ENCODE results near the gene ADPRHL1. TPM values are rescaled to one million over a fixed set of nuclear protein-coding genes. Genes with fewer than 3 reads are reported as not detected.
"Not testable (repeated sequence)": the region's sequence is repeated elsewhere in the genome, so short reads cannot be mapped to it uniquely, and the experiment has no call there.

The ADPRHL1 gene
- polyA plus RNA-seq, 3 donors, result 0.15 to 0.52 (median 0.27) TPM

DNA sequence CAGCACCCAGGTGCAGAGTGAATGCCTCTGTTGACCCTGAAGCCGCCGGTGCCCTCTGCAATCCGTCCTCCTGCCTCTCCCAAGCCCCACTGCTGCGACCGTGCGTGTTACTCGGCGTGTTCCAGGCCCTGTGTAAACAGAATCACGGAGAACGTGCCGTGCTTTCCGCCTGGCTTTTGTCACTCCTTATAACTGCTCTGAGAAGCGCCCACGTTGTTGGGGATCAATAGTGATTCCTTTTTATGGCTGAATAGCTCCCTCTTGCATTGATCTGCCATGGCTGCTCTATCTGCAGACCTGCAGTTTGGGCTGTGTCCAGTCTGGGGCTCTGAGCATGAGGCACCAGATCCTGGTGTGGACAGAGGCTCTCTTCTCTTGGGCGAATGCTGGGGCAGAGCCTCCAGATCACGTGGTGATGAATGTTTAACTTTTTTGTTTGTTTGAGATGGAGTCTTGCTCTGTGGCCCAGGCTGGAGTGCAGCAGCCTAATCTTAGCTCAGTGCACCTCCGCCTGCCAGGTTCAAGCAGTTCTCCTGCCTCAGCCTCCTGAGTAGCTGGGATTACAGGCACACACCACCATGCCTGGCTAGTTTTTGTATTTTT lies 15.8 kb downstream of the ADPRHL1 start:
- Mint-ChIP-seq H3K4me3 (no peak overlapping the region), H3K36me3 (peaks cover under 1 to 1% of the 10 kb centered on the region in 2 donors)

DNA sequence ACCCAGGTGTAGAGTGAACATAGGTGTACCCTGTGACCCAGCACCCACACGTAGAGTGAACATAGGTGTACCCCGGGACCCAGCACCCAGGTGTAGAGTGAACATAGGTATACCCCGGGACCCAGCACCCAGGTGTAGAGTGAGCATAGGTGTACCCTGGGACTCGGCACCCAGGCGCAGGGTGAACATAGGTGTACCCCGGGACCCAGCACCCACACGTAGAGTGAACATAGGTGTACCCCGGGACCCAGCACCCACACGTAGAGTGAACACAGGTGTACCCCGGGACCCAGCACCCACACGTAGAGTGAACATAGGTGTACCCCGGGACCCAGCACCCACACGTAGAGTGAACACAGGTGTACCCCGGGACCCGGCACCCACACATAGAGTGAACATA lies 16.4 kb downstream of the ADPRHL1 start:
- not testable (repeated sequence) for H3K36me3 Mint-ChIP-seq

More for the DNA sequence above, 15.8 kb downstream of the ADPRHL1 start:
- H3K27me3 Mint-ChIP-seq (ENCODE audit: low read depth in 3 of 3), result peaks cover 0 to 3% (median 2%) of the 10 kb centered on the region in 3 donors
- Histone ChIP-seq H3K27ac (ENCODE audit: low read depth in 1 of 2, low read length in 2 of 2) (no peak overlapping the region), H4K20me1 (ENCODE audit: insufficient read depth, low read length) (no peaks in the 10 kb centered on the region), H3K79me2 (ENCODE audit: insufficient read depth, low read length) (no peaks in the 10 kb centered on the region), H3K4me2 (replicated peaks; ENCODE audit: extremely low read depth, low read length, poor library complexity, severe bottlenecking) (no peak overlapping the region), H3K36me3 (replicated peaks in 1 of 2; ENCODE audit: control insufficient read depth in 1 of 2, insufficient read depth in 2 of 2, low read length in 2 of 2) (no peaks in the 10 kb centered on the region), H3K9ac (ENCODE audit: insufficient read depth, low read length, poor library complexity, severe bottlenecking) (no peak overlapping the region), H3K9me3 (replicated peaks in 1 of 2; ENCODE audit: control insufficient read depth in 1 of 2, insufficient read depth in 1 of 2, low read length in 2 of 2) (peaks cover 0 to 9% of the 10 kb centered on the region in 2 donors), H3K27me3 (ENCODE audit: control insufficient read depth in 2 of 2, insufficient read depth in 2 of 2, low read length in 2 of 2) (no peaks in the 10 kb centered on the region), H3K4me3 (replicated peaks in 1 of 3; ENCODE audit: low read depth in 2 of 3, low read length in 3 of 3) (no peak overlapping the region), H2AFZ (ENCODE audit: insufficient read depth, low read depth, low read length, poor library complexity, severe bottlenecking) (no peak overlapping the region), H3K4me1 (ENCODE audit: control insufficient read depth in 1 of 2, insufficient read depth in 2 of 2, low read length in 2 of 2) (no peaks in the 10 kb centered on the region)
- H3K27ac Mint-ChIP-seq, result peak overlapping the region in 6 of 7 donors; percentile 13 to 83 (median 44)
- intact Hi-C loops (cut with micrococcal nuclease), result no loop called here
- H3K4me1 Mint-ChIP-seq, result no peaks in the 10 kb centered on the region
- TF ChIP-seq, protein P1, sequence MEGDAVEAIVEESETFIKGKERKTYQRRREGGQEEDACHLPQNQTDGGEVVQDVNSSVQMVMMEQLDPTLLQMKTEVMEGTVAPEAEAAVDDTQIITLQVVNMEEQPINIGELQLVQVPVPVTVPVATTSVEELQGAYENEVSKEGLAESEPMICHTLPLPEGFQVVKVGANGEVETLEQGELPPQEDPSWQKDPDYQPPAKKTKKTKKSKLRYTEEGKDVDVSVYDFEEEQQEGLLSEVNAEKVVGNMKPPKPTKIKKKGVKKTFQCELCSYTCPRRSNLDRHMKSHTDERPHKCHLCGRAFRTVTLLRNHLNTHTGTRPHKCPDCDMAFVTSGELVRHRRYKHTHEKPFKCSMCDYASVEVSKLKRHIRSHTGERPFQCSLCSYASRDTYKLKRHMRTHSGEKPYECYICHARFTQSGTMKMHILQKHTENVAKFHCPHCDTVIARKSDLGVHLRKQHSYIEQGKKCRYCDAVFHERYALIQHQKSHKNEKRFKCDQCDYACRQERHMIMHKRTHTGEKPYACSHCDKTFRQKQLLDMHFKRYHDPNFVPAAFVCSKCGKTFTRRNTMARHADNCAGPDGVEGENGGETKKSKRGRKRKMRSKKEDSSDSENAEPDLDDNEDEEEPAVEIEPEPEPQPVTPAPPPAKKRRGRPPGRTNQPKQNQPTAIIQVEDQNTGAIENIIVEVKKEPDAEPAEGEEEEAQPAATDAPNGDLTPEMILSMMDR (IDR thresholded peaks at IDR 0.05), result no peak
- WGBS (ENCODE audit: insufficient coverage), result 97% methylated on average over 15 of the region's 17 CpGs
- peaks cover 2 to 16% (median 10%) of the 10 kb centered on the region in 7 donors for H3K9me3 Mint-ChIP-seq
- DNase-seq, result no peak

DNA sequence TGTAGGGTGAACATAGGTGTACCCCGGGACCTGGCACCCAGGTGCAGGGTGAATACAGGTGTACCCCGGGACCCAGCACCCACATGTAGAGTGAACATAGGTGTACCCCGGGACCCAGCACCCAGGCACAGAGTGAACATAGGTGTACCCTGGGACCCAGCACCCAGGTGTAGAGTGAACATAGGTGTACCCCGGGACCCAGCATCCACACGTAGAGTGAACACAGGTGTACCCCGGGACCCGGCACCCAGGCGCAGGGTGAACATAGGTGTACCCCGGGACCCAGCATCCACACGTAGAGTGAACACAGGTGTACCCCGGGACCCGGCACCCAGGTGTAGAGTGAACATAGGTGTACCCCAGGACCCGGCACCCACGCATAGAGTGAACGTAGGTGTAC lies 17.4 kb downstream of the ADPRHL1 start:
- H3K9me3 ChIP-seq (replicated peaks in 1 of 2; ENCODE audit: control insufficient read depth in 1 of 2, insufficient read depth in 1 of 2, low read length in 2 of 2); H3K9ac ChIP-seq (ENCODE audit: insufficient read depth, low read length, poor library complexity, severe bottlenecking); H3K4me1 Mint-ChIP-seq; H3K27me3 Mint-ChIP-seq (ENCODE audit: low read depth in 3 of 3); H3K4me1 ChIP-seq (ENCODE audit: control insufficient read depth in 1 of 2, insufficient read depth in 2 of 2, low read length in 2 of 2); H3K27me3 ChIP-seq (ENCODE audit: control insufficient read depth in 2 of 2, insufficient read depth in 2 of 2, low read length in 2 of 2); H4K20me1 ChIP-seq (ENCODE audit: insufficient read depth, low read length); H3K4me3 Mint-ChIP-seq; H2AFZ ChIP-seq (ENCODE audit: insufficient read depth, low read depth, low read length, poor library complexity, severe bottlenecking); H3K27ac ChIP-seq (ENCODE audit: low read depth in 1 of 2, low read length in 2 of 2); H3K4me2 ChIP-seq (replicated peaks; ENCODE audit: extremely low read depth, low read length, poor library complexity, severe bottlenecking); DNase-seq; intact Hi-C loops (cut with micrococcal nuclease); H3K36me3 ChIP-seq (replicated peaks in 1 of 2; ENCODE audit: control insufficient read depth in 1 of 2, insufficient read depth in 2 of 2, low read length in 2 of 2); H3K27ac Mint-ChIP-seq; H3K4me3 ChIP-seq (replicated peaks in 1 of 3; ENCODE audit: low read depth in 2 of 3, low read length in 3 of 3); H3K9me3 Mint-ChIP-seq; H3K79me2 ChIP-seq (ENCODE audit: insufficient read depth, low read length); H3K36me3 Mint-ChIP-seq: not testable (repeated sequence)
- 97% methylated on average over 9 of the region's 15 CpGs for WGBS (ENCODE audit: insufficient coverage)

More for the DNA sequence above, 16.4 kb downstream of the ADPRHL1 start:
- DNase-seq; H3K36me3 ChIP-seq (replicated peaks in 1 of 2; ENCODE audit: control insufficient read depth in 1 of 2, insufficient read depth in 2 of 2, low read length in 2 of 2); H3K4me2 ChIP-seq (replicated peaks; ENCODE audit: extremely low read depth, low read length, poor library complexity, severe bottlenecking); H3K27me3 ChIP-seq (ENCODE audit: control insufficient read depth in 2 of 2, insufficient read depth in 2 of 2, low read length in 2 of 2); H3K27ac ChIP-seq (ENCODE audit: low read depth in 1 of 2, low read length in 2 of 2); intact Hi-C loops (cut with micrococcal nuclease); H3K27ac Mint-ChIP-seq; H3K4me3 ChIP-seq (replicated peaks in 1 of 3; ENCODE audit: low read depth in 2 of 3, low read length in 3 of 3); H3K9ac ChIP-seq (ENCODE audit: insufficient read depth, low read length, poor library complexity, severe bottlenecking); H3K4me3 Mint-ChIP-seq; H3K79me2 ChIP-seq (ENCODE audit: insufficient read depth, low read length); H3K4me1 ChIP-seq (ENCODE audit: control insufficient read depth in 1 of 2, insufficient read depth in 2 of 2, low read length in 2 of 2); H3K9me3 ChIP-seq (replicated peaks in 1 of 2; ENCODE audit: control insufficient read depth in 1 of 2, insufficient read depth in 1 of 2, low read length in 2 of 2); H4K20me1 ChIP-seq (ENCODE audit: insufficient read depth, low read length); H3K27me3 Mint-ChIP-seq (ENCODE audit: low read depth in 3 of 3); H3K4me1 Mint-ChIP-seq; H2AFZ ChIP-seq (ENCODE audit: insufficient read depth, low read depth, low read length, poor library complexity, severe bottlenecking): not testable (repeated sequence)
- H3K9me3 Mint-ChIP-seq, result peaks cover 0 to 12% (median 6%) of the 10 kb centered on the region in 7 donors
- 100% methylated on average over 2 of the region's 15 CpGs for WGBS (ENCODE audit: insufficient coverage)

Measured in CD14-positive monocyte (primary cell).